SIG-M5 treated with dmso at 0.1 percent for 504 hours (cell line): ENCODE measurements around the gene HBD.
"Not testable (repeated sequence)": the region's sequence is repeated elsewhere in the genome, so short reads cannot be mapped to it uniquely, and the experiment has no call there.

Source experiments
- DNase-seq: peaks from one replicate; lab custom pipeline; 2025; ENCODE audit not compliant: unreplicated experiment; lab: John Stamatoyannopoulos, UW

The HBD gene

DNA sequence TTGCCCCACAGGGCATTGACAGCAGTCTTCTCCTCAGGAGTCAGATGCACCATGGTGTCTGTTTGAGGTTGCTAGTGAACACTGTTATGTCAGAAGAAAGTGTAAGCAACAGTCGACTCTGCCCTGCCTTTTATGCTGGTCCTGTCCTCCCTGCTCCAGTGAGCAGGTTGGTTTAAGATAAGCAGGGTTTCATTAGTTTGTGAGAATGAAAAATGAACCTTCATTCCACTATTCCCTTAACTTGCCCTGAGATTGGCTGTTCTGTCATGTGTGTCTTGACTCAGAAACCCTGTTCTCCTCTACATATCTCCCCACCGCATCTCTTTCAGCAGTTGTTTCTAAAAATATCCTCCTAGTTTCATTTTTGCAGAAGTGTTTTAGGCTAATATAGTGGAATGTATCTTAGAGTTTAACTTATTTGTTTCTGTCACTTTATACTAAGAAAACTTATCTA lies at the start of gene HBD:
TSS of gene HBD (minus strand) at position 103 of the 454 bp plus-strand sequence. CDS start at position 53, 50 bp downstream.
- no peak for DNase-seq

DNA sequence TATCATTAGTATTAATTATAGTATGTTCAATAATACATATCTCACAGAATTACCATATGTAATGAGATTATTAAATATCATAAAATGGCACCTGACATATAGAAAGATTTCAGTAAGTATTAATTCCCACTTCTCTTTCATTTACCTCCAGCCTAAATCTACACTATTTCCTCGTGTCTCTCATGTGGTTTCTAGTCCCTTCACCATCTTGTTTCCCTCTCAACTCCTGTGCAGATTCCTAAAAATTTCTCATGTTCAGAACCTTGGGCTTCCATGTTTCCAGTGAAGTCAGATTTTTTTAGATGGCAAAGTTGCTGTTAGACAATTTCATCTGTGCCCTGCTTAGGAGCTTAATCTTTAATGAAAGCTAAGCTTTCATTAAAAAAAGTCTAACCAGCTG lies 49.6 kb upstream of the HBD start:
- DNase-seq = no peak

DNA sequence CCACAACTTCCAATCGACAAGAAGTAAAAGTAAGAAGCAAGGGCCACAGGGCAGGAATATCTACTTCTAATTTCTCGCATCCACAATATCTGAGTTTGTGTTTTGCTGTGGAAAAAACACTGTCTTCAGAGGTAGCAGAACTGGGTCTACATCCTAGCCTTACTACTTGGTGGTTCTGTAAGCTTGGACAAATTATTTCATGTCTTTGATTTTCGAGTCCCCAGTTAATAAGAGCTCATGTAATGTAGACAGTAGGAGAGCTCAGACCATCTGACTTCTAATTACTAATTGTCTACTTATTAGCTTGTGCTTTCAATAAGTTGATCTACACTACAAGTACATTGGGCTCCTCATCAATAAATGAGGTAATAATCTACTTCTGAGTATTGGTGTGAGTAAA lies 48.8 kb upstream of the HBD start:
- no peak for DNase-seq

DNA sequence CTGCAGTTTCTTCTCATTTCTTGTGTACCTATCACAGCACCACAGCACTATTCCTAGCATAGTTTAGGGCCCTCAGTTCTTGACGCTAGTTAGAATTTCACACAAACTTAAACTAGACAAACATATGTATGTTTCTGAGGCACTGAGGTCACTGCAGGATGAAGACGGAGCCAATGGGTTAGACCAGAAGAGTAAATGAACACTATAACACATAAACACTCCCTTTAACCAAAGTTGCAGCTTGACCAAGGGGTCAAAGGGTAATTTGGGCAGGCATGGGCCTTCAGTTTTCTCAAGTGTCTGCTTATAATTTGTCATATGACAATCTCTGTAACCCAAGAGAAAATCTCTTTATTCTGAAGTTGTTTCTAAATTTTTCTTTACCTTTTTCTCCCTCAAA lies 48.3 kb upstream of the HBD start:
- no peak for DNase-seq

DNA sequence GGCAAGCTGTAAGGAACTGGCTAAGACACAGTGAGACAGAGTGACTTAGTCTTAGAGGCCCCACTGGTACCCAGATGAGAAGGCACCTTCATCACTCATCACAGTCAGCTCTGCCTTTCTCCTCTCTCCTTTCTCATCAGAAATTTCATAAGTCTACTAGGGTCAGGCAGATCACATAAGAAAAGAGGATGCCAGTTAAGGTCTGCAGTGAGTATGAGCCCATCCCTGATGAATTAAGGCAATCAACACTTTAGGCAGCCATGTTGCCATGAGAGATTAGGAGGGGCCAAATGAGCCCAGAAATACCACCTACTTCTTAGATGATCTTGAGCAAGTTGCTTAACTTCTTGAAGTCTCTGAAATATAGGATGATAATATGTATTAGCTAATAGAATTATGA lies 47.3 kb upstream of the HBD start:
- DNase-seq = no peak

DNA sequence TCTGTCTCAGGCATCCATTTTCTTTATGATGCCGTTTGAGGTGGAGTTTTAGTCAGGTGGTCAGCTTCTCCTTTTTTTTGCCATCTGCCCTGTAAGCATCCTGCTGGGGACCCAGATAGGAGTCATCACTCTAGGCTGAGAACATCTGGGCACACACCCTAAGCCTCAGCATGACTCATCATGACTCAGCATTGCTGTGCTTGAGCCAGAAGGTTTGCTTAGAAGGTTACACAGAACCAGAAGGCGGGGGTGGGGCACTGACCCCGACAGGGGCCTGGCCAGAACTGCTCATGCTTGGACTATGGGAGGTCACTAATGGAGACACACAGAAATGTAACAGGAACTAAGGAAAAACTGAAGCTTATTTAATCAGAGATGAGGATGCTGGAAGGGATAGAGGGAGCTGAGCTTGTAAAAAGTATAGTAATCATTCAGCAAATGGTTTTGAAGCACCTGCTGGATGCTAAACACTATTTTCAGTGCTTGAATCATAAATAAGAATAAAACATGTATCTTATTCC lies 46.4 kb upstream of the HBD start:
- peak; percentile 15 for DNase-seq

DNA sequence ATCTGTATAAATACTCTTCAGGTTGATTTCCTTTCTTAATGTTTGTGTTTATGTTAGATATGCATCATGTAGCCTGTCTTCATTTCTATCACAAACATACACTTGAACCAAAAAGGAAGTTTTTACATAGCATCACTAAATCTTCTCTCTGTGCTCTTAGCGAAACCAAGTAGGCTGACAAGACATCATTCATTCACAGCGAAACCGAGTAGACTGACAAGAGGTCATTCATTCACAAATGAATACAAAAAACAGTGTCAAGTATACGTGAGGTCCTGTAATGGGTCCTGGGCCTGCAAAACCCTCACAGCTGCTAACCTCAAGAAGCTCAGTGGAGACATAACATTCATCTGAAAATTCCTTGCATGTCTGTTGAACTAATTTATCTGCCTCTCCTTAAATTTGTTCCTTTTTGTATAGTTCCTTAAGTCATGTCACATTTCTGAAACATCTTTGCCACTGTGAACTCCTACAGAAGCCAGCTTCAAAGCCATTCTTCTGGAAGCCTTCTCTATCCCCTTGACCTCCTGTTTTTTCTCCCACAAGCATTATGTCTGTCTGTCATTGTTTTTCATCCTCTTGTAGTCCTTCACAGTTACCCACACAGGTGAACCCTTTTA lies 45.3 kb upstream of the HBD start:
- no peak for DNase-seq

DNA sequence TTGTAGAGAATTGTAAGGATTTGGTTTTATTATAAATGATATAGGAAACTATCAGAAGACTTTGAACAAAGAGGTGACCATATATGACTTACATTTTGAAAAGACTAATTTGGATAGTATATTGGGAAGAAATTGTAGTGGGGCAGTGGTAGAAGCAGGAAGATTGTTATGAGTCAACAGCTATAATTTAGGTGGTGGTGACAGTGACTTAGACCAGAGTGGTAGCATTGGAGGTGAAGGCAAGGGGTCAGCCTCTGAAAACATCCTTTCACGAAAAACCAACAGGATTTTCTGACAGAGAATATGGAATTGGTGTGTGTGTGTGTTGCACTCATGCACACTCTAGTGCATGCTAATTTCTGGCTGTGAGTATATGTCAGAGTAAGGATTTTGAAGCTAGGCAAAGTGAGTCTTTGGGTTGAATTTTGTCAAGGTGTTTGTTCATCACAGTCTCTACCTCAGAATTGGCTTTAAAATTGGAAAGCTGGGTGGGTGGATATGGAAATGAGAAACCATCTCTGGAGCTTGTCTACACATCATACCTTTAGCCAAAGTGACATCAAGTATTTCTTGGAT lies 43.6 kb upstream of the HBD start:
- no peak for DNase-seq

DNA sequence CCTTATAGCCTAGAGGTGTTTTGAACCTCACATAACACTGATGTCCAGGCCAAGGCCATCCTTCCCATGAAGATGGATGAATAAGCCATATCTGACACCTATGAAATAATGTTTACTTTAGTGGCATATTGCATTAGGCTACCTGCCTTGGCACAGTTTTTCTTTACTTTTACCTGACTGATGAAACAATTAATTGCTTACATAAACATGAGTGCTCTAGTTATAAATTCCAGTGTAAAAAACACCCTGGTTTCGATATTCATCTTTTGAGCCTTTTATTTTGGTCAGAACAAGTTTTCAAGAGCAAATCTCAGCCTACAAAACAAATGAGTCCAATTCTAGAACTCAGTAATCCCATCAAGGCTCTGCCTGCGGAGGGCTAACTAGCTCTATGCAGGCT lies 42.4 kb upstream of the HBD start:
- no peak for DNase-seq

DNA sequence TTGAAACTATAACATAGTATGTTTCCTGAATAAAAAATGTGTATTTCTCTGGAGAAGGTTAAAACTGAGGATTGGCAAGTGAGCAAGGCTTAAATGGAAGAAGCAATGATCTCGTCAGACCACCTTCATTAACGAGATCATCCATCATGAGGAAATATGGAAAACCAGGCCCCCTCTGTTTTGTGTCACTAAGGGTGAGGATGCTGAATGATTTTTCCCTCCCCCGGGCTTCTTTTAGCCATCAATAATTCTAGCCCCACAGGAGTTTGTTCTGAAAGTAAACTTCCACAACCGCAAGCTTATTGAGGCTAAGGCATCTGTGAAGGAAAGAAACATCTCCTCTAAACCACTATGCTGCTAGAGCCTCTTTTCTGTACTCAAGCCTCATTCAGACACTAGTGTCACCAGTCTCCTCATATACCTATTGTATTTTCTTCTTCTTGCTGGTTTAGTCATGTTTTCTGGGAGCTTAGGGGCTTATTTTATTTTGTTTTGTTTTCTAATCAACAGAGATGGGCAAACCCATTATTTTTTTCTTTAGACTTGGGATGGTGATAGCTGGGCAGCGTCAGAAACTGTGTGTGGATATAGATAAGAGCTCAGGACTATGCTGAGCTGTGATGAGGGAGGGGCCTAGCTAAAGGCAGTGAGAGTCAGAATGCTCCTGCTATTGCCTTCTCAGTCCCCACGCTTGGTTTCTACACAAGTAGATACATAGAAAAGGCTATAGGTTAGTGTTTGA lies 41.3 kb upstream of the HBD start:
- DNase-seq = no peak

DNA sequence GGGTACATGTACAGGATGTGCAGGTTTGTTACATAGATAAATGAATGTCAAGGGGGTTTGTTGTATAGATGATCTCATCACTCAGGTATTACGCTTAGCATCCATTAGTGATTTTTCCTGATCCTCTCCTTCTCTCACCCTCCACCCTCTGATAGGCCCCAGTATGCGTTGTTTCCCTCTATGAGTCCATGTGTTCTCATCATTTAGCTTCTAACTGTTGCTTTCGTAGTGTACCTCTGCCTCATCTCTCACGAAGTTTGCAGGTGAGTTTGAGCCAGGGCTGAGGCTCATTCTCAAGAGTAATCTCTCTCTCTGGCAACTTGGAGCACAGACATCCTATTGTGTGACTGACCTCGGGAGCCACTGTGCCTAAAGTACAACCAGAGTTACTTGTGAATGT lies 40.1 kb upstream of the HBD start:
- no peak for DNase-seq

DNA sequence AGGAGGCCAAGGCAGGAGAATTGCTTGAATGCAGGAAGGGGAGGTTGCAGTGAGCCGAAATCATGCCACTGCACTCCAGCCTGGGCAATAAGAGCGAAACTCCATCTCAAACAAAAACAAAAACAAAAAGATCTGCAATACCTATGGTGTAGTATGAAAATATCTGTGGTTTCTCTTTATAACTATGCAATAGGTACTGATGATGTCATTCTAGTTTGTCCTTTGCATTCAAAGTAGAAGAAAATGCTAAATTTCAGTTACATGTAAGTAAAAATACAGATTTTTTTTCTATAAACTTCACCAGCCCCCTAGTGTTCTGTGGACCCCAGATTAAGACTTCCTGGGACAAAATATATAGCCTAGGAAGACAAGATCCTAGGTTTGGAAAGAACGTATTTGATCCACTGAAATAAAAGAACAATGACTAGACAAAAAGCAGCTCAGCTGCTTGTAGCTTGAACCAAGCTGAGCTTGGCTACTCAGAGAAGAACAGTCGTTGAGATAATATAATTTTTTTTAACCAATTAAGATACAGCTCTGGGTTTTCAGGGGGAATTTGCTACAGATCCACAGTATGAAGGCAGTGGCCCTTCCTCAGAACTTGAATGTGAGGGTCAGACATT lies 38.2 kb upstream of the HBD start:
- no peak for DNase-seq

DNA sequence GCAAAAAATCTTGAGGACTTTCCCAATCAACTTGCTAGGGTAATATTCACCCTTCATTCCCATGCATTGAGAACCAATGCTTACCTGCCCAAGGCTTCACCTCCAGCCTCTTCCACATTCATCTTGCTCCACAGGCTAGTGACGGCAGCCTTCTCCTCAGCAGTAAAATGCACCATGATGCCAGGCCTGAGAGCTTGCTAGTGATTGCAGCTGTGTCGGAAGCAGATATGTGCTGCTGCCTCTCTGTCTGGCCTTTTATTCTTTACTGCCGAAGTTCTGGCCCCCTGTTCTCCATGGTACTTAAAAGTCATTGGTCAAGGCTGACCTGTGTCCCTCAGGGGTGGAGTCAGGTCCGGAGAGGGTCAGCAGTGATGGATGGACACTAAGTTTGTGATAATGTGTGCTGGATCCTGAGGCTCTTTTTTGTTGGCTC lies 35.4 kb upstream of the HBD start, which contains the start of gene HBE1:
TSS of gene HBE1 (minus strand) at position 231 of the 433 bp plus-strand sequence. CDS start at position 176, 55 bp downstream.
- DNase-seq = no peak

DNA sequence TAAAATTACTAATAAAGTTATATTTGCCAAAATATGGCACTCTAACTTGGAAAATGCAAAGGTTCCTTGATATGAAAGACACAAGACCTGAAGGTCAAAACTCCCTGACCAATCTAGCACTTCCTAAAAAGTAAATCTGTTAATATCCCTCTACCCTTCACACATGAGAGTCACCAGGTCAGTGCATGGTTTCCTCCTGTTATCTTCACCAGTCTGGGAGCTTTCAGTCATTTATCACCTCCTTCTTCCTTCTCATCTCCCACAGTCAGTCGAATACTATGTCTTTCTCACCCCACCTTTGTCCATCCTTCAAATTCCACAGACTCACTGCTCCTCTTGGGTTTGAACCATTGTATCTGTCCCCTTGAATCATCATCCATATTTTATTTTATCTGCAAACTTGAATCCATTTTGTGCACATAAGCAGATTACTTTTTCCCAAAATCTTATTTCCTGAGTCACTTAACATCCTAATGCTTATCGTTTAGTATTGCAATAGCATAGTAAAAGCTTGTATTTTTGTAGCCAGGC lies 32.8 kb upstream of the HBD start:
- DNase-seq = no peak

DNA sequence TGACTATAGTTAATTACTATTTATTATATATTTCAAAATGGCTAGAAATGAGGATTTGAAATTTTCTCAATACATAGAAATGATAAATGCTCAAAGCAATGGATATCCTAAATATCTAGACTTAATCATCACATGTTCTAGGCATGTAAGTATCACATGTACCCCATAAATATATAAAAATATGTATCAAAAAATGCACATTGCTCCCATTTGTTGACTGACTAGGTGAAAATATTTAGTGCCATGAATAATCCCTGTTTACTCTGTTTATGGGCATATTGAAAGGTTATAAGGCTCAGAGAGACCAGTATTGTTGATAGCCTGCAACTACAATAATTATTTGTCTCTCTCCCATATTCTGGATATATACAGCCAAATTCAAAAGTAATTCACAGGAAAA lies 32.3 kb upstream of the HBD start:
- DNase-seq = no peak

DNA sequence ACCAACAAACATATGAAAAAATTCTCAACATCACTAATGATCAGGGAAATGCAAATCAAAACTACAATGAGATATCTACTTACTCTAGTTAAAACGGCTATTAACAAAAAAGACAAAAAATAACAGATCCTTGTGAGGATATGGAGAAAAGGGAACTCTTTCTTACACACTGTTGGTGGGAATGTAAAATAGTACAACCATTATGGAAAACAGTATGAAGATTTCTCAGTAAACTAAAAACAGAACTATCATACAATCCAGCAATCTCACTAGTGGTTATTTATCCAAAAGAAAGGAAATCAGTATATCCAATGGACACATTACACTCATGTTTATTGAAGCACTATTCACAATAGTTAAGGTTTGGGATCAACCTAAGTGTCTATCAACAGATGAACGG lies 31.5 kb upstream of the HBD start:
- no peak for DNase-seq

DNA sequence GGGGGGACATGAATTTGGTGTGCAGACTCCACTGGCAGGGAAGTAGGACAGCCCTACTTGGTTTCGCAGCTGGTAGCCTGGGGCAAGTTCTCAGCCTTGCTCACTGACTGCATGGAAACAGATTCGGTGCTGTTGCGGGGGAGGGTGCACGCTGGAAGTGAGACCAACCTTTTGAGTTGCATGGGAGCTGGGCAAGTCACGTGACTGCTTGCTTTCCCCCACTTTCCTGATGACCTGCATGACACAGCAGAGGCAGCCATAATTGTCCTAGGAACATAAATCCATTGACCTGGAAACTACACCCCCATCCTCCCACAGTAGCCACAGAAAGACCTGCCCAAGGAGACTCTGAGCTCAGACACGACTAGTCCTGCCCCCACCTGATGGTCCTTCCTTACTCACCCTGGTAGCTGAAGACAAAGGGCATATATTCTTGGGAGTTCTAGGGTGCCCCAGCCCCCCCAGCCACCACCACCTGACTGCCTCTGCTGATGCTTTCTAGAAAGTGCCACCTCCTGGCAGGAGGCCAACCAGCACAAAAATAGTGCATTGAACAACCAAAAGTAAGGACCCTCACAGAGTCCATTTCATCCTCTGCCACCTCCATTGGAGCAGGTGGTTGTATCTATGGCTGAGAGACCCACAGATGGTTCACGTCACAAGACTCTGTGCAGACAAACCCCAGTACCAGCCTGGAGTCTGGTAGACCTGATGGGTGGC lies 24.4 kb upstream of the HBD start:
- DNase-seq = no peak

DNA sequence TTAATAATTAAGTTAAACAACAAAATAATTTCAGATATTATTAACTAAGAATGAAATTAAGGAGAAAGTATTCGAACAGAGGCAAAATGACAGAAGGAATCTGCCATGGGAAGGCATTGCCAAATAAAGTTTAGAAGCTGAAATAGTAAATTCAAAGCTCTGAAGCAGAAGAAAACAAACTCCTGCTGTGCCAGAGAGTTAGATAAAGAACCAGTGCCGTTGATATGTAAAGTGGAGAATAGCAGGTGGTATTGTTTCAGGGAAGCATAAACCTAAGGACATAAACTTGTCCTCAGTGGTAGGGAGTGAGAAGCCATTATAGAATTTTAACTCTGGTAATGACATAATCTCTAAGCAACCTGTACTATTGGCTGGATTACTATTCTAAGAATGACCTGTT lies 23.0 kb upstream of the HBD start:
- no peak for DNase-seq

DNA sequence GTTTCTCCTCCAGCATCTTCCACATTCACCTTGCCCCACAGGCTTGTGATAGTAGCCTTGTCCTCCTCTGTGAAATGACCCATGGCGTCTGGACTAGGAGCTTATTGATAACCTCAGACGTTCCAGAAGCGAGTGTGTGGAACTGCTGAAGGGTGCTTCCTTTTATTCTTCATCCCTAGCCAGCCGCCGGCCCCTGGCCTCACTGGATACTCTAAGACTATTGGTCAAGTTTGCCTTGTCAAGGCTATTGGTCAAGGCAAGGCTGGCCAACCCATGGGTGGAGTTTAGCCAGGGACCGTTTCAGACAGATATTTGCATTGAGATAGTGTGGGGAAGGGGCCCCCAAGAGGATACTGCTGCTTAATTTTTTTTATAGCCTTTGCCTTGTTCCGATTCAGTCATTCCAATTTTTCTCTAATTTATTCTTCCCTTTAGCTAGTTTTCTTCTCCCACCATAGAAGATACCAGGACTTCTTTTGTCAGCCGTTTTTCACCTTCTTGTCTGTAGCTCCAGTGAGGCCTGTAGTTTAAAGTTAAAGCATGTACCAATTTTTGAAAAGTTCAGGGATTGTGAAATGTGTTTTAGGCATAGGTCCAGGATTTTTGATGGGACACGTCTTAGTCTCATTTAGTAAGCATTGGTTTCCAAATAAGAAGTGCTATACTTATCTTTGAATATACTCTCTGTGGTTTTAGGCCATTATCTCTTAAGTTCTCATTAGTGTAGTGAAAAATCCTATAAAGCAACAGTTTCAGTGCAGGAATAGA lies 20.5 kb upstream of the HBD start, which contains the start of gene HBG2:
TSS of gene HBG2 (minus strand) at position 136 of the 768 bp plus-strand sequence. CDS start at position 83, 53 bp downstream.
- DNase-seq = not testable (repeated sequence)

DNA sequence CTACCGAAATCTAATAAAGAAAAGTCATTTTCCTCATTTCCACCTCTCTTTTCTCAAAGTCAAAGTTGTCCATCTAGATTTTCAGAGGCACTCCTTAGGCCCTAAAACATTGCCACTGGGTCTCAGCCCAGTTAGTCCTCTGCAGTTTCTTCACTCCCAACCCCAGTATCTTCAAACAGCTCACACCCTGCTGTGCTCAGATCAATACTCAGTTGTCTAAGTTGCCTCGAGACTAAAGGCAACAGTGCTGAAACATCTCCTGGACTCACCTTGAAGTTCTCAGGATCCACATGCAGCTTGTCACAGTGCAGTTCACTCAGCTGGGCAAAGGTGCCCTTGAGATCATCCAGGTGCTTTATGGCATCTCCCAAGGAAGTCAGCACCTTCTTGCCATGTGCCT lies 19.7 kb upstream of the HBD start:
- DNase-seq = not testable (repeated sequence)
